Measurements from ENCODE around the gene CD99L2.

The CD99L2 gene

DNA sequence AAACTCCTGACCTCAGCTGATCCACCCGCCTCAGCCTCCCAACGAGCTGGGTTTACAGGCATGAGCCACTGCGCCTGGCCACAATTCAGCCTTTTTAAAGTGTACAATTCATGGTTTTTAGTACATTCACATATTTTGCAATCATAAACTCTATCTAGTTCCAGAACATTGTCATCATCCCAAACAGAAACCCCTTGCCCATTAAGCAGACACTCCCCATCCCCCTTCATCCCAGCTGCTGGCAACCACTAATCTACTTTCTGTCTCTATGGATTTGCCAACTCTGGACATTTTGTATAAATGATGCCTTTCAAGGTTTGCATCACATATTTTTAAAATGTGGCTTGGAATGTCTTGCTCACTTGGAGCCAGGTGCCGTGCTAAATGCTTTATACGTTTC is 4.5 kb downstream of the CD99L2 start:
- TF ChIP-seq POLR2AphosphoS5 (IDR thresholded peaks at IDR 0.05; ENCODE audit: low read depth, low read length) (no peak), FOXP2 (optimal IDR thresholded peaks at IDR 0.05; ENCODE audit: borderline replicate concordance, extremely low read depth, extremely low read length, insufficient read depth) (no peak)
- TF ChIP-seq, protein P1, sequence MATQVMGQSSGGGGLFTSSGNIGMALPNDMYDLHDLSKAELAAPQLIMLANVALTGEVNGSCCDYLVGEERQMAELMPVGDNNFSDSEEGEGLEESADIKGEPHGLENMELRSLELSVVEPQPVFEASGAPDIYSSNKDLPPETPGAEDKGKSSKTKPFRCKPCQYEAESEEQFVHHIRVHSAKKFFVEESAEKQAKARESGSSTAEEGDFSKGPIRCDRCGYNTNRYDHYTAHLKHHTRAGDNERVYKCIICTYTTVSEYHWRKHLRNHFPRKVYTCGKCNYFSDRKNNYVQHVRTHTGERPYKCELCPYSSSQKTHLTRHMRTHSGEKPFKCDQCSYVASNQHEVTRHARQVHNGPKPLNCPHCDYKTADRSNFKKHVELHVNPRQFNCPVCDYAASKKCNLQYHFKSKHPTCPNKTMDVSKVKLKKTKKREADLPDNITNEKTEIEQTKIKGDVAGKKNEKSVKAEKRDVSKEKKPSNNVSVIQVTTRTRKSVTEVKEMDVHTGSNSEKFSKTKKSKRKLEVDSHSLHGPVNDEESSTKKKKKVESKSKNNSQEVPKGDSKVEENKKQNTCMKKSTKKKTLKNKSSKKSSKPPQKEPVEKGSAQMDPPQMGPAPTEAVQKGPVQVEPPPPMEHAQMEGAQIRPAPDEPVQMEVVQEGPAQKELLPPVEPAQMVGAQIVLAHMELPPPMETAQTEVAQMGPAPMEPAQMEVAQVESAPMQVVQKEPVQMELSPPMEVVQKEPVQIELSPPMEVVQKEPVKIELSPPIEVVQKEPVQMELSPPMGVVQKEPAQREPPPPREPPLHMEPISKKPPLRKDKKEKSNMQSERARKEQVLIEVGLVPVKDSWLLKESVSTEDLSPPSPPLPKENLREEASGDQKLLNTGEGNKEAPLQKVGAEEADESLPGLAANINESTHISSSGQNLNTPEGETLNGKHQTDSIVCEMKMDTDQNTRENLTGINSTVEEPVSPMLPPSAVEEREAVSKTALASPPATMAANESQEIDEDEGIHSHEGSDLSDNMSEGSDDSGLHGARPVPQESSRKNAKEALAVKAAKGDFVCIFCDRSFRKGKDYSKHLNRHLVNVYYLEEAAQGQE (IDR thresholded peaks at IDR 0.05; ENCODE audit: insufficient read depth in 1 of 2, low read depth in 2 of 2, low read length in 2 of 2) = no peak

DNA sequence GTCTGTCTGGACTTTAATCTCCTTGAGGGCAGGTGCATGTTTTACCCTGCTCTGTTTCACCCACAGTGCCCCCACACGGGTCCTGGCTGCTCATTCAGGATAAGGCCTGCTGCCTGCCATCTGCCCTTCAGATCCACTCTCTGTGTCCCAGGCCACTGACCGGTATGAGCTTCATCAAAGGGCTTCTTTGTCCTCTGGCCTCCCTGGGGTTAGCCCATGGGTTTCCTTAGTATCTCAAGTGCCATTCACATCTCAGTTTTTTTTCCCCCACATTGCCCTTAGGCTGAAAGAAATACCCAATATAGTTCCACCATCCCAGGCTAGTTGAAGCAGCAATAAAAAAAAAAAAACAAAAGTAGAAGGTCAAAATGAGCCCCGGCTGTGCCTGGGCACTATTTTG is 9.3 kb downstream of the CD99L2 start:
- TF ChIP-seq POLR2AphosphoS5 (IDR thresholded peaks at IDR 0.05; ENCODE audit: low read depth, low read length) (no peak), TAF1 (IDR thresholded peaks at IDR 0.05; ENCODE audit: borderline replicate concordance, insufficient read depth, low read length) (no peak)
- TF ChIP-seq, protein P1 (IDR thresholded peaks at IDR 0.05; ENCODE audit: insufficient read depth in 1 of 2, low read depth in 2 of 2, low read length in 2 of 2) = no peak

DNA sequence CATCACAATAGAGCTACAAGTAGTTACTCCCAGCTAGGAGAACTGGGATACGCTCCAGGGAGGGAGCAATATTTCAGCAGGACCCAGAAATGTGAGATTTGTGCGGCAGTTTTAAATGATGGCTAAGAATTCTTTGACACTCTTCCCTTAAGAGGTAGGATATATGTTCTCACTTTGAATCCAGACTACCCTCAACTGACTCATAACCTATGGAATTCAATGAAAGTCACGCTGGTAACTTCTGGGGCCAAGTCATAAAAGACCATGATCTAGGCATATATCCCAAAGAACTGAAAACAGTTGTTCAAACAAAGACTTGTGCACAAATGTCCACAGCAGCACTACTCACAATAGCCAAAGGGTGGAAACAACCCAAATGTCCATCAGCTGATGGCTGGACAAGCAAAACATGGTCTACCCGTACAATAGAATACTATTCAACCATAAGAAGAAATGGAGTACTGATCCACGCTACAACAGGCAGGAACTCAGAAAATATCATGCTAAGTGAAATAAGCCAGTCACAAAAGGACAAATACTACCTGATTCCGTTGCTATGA is 10.5 kb downstream of the CD99L2 start:
- TF ChIP-seq FOXP2 (optimal IDR thresholded peaks at IDR 0.05; ENCODE audit: borderline replicate concordance, extremely low read depth, extremely low read length, insufficient read depth) (no peak), TAF1 (IDR thresholded peaks at IDR 0.05; ENCODE audit: borderline replicate concordance, insufficient read depth, low read length) (no peak), POLR2AphosphoS5 (IDR thresholded peaks at IDR 0.05; ENCODE audit: low read depth, low read length) (no peak), SIN3A (IDR thresholded peaks at IDR 0.05; ENCODE audit: borderline replicate concordance, insufficient read depth, low read length) (no peak)
- TF ChIP-seq, protein P1 (IDR thresholded peaks at IDR 0.05; ENCODE audit: insufficient read depth in 1 of 2, low read depth in 2 of 2, low read length in 2 of 2) = no peak

DNA sequence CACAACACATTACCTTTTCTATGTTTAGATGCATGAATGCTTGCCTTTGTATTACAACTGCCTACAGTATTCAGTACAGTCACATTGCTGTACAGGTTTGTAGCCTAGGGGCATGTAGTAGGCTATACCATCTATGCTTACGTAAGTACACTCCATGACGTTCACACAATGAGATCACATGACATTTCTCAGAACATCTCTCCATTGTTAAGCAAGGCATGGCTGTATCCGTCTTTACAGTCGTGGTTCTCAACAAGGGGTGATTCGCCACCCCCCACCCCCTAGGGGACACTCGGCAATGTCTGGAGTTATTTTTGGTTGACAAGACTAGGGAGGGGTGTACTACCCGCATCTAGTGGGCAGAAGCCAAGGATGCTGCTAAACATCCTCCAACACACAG is 12.1 kb downstream of the CD99L2 start:
- TF ChIP-seq, protein P1 (IDR thresholded peaks at IDR 0.05; ENCODE audit: insufficient read depth in 1 of 2, low read depth in 2 of 2, low read length in 2 of 2) = no peak
- TF ChIP-seq FOXP2 (optimal IDR thresholded peaks at IDR 0.05; ENCODE audit: borderline replicate concordance, extremely low read depth, extremely low read length, insufficient read depth) = no peak

DNA sequence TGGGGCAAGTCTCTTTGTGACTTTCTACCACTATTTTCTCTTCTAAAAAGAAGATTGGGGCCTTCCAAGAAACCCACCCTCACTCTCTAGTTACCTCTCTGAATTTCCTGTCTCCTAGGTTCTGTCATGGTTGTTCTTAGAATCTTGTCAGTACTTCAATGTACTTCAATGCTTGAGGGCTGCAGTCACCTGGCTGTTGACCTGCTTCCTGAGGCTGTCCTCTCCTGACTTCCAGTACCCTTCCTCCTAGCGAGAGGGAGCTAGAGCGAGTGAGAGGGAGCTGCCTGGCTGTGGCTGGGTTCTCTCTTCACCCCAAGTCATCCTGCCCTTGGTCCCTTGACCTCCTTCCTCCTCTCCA is 17.7 kb downstream of the CD99L2 start:
- TF ChIP-seq, protein P1 (IDR thresholded peaks at IDR 0.05; ENCODE audit: insufficient read depth in 1 of 2, low read depth in 2 of 2, low read length in 2 of 2) = no peak
- no peak for TF ChIP-seq POLR2AphosphoS5 (IDR thresholded peaks at IDR 0.05; ENCODE audit: low read depth, low read length)
- no peak for TF ChIP-seq FOXP2 (optimal IDR thresholded peaks at IDR 0.05; ENCODE audit: borderline replicate concordance, extremely low read depth, extremely low read length, insufficient read depth)
- TF ChIP-seq TAF1 (IDR thresholded peaks at IDR 0.05; ENCODE audit: borderline replicate concordance, insufficient read depth, low read length) = no peak
- no peak for TF ChIP-seq SIN3A (IDR thresholded peaks at IDR 0.05; ENCODE audit: borderline replicate concordance, insufficient read depth, low read length)
